HG03064 (cell line): ENCODE measurements around the gene HBZ.
"Not testable (repeated sequence)": the region's sequence is repeated elsewhere in the genome, so short reads cannot be mapped to it uniquely, and the experiment has no call there.

Experiments used
- ATAC-seq: cut with Tn5 transposase; IDR thresholded peaks from one replicate; pipeline ENCODE4 v1.9.1; 2021; ENCODE audit warnings: low read depth; ENCODE audit not compliant: unreplicated experiment

The HBZ gene

DNA sequence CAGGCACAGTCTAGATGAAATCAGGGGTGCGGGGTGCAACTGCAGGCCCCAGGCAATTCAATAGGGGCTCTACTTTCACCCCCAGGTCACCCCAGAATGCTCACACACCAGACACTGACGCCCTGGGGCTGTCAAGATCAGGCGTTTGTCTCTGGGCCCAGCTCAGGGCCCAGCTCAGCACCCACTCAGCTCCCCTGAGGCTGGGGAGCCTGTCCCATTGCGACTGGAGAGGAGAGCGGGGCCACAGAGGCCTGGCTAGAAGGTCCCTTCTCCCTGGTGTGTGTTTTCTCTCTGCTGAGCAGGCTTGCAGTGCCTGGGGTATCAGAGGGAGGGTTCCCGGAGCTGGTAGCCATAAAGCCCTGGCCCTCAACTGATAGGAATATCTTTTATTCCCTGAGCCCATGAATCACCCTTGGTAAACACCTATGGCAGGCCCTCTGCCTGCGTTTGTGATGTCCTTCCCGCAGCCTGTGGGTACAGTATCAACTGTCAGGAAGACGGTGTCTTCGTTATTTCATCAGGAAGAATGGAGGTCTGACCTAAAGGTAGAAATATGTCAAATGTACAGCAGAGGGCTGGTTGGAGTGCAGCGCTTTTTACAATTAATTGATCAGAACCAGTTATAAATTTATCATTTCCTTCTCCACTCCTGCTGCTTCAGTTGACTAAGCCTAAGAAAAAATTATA is 25.7 kb downstream of the HBZ start:
- ATAC-seq = no peak

DNA sequence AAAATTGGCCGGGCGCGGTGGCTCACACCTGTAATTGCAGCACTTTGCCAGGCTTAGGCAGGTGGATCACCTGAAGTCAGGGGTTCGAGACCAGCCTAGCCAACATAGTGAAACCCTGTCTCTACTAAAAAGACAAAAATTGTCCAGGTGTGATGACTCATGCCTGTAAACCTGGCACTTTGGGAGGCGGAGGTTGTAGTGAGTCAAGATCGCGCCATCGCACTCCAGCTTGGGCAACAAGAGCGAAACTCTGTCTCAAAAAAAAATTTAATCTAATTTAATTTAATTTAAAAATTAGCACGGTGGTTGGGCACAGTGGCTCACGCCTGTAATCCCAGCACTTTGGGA is 26.2 kb downstream of the HBZ start:
- no peak for ATAC-seq

DNA sequence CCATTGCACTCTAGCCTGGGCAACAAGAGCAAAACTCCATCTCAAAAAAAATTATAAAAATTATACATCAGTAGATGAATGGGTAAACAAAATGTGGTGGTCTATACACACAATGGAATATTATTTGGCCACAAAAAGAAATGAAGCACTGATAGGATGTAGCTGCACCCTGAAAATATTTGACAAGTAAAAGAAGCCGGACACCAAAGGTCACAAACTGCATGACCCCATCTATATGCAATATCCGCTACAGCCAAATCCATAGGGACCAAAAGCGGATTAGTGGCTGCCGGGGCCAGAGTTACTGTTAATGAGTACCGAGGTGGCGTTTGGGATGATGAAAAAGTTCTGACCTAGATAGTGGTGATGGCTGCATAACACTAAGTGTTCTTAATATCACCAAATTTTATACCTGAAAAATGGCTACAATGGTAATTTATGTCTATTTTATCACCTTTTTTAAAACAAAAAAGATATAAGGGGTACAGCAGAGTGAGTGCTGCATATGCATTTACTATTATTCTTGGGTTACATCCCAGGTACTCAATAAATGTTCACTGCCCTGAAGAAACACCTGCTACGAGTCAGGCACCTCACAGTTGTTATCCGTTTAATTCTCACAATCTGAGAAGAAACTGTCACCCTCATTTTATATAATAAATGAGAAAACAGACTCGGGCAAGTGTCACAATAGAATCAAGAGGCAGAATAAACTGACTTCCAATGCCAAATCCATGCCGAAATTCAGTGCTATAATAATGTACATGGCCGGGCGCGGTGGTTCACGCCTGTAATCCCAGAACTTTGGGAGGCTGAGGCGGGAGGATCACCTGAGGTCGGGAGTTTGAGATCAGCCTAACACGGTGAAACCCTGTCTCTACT is 27.0 kb downstream of the HBZ start:
- no peak for ATAC-seq

DNA sequence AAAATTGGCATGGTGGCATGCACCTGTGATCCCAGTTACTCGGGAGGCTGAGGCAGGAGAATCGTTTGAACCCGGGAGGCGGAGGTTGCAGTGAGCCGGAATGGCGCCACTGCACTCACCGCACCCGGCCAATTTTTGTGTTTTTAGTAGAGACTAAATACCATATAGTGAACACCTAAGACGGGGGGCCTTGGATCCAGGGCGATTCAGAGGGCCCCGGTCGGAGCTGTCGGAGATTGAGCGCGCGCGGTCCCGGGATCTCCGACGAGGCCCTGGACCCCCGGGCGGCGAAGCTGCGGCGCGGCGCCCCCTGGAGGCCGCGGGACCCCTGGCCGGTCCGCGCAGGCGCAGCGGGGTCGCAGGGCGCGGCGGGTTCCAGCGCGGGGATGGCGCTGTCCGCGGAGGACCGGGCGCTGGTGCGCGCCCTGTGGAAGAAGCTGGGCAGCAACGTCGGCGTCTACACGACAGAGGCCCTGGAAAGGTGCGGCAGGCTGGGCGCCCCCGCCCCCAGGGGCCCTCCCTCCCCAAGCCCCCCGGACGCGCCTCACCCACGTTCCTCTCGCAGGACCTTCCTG is 27.7 kb downstream of the HBZ start, which contains the start of gene HBQ1:
TSS of gene HBQ1 (plus strand) at position 359 of the 575 bp plus-strand sequence. CDS start at position 387, 28 bp downstream.
- no peak for ATAC-seq

DNA sequence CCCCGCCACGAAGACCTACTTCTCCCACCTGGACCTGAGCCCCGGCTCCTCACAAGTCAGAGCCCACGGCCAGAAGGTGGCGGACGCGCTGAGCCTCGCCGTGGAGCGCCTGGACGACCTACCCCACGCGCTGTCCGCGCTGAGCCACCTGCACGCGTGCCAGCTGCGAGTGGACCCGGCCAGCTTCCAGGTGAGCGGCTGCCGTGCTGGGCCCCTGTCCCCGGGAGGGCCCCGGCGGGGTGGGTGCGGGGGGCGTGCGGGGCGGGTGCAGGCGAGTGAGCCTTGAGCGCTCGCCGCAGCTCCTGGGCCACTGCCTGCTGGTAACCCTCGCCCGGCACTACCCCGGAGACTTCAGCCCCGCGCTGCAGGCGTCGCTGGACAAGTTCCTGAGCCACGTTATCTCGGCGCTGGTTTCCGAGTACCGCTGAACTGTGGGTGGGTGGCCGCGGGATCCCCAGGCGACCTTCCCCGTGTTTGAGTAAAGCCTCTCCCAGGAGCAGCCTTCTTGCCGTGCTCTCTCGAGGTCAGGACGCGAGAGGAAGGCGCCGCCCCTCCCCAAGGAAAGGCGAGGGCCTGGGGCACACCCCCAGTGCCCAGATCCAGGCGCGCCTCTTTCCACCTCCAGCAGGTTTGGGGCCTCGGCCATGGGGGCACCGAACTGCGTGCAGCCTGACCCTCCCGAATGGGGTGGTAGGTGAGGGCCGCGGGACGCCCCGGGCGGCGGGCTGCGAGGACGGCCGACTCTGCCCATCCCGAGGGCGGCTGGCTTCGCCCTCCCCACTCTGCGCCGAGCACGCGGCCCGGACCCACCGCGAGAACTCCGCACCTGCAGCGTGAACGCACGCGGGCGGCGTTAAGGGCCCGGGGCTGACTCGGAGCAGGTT is 28.5 kb downstream of the HBZ start:
- no peak for ATAC-seq

DNA sequence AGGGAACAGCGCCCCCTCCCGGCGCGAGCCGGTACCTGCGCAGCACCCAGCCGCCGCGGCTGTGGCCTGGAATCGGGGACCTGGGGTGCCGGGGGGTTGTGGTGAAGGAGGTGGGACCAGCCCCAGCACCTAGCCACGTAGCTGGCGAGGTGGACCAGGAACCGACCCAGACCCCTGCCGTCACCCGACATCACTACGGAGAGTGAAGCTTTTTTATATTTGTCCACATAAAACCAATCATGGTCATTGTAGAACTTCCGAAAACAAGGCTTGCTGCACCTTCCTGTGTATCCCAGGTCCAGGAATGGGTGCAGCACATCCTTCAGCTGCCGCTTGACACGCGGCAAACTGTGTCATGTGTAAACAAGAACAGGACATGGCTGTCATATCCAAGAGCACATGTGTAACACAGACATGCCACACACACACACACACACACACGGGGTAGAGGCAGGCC is 29.1 kb downstream of the HBZ start:
- ATAC-seq = no peak

DNA sequence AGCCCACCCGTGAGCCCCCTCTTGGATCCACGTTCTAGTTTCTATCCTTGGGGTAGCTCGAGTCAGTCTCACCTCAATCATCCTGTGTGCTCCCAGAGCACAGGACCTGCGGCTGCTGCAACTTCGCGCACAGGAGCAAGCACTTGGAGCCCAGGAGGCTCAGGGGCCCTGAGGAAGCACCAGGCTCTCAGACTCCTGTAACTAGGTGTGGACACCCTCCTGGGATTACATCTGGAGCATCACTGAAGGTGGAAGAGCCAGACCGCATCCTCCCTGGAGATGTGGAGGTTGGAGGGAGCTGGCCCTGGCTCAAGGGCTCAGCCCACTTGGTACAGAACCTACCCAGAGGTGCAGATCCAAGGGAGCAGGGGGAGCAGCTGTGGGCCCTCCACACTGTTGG is 30.6 kb downstream of the HBZ start:
- no peak for ATAC-seq

DNA sequence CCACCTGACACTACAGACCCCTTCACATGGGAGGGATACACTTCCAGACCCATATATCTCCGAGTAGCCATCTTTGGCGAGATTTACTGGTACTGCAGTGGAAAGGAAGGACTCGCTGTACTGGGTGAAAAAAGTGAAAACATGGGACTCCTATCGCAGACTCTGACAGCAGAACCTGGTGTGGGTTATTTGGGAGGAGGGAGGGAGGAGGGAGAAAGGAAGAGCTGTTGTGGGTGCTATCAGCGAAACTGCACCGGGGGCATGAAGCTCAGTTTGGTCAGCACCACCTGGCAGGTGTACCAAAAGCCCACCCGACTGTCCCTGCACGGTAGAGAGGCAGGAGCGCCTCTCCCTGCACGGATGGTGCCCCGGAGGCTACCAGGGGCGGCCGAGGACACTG is 32.8 kb downstream of the HBZ start:
- no peak for ATAC-seq

DNA sequence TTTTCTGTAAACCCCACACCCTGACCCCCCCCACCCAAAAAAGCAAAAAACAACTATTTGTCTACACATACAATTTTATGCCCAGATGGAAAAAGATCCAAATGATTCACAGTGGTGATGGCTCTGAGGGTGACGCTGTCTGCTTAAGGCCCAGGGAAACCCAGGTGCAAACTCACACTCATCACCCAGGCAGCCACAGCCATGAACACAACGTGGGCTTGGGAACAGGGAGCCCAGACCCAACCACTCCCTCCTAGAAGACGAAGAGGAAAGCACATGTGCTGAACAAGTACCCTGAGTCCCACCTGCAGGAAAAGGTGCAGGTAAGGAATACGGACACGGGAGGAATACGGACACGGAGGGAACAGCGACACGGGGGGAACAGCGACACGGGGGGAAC is 33.2 kb downstream of the HBZ start:
- no peak for ATAC-seq

DNA sequence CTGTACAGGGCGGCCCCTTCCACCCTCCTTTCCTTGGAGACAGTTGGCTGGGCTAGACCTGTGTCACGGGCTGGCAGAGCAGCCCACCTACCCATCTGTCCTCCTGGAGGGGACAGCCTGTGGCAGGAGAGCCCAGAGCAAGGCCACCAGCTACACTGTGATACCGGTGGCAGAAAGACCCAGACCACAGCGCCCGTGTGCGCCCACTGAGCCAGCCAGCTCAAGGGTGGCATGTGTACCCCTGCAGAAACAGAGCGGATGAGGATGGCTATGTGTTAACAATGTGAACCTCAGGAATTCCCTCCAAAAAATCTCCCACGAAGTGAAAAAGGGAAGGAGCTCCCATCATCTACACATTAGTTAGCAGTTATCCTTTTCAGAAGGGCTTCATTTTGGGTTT is 34.9 kb downstream of the HBZ start:
- ATAC-seq = no peak

DNA sequence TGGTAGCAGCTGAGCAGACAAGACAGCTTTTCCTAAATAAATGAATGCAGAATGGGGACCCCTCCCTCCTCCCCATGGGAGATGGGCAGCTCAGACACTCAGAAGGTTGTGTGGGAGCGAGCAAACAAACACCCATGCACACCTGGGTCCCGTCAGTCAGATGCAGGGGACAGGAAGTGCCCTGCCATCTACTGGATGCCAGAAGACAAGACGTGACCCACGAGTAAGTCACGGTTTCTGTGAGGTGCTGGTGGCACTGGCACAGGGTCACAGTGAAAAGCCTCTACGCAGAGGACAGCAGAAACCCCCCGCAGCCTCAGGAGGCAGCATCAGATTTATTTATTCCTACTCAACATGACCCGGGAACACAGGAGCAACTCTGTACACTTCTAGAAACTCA is 36.2 kb downstream of the HBZ start:
- no peak for ATAC-seq

DNA sequence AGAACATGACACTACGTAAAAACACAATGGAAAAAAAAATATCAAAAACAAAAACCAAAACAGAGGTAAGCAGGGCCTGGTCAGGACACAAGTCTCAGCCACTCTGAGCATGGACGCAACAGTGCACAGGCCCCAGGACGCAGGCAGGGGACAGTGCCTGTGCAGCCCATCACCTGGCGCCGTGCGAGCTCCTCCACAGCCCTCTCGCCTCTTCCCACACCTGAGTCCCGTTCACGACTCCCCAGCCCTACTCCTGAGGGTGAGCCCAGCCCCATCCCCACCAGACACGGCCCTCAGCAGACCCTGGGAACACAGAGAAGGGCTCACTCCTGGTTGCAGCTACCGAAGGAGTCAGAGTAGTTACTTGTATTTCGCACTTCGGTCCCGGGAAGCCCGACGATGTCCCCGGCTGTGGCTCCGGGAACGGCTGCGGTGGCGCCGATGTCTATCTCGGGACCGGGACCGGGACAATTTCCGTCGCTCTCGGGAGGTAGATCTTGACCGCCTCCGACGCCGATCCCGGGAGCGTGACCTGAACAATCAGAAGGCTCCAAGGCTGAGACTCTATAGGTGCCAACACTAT is 37.3 kb downstream of the HBZ start:
- ATAC-seq = no peak

DNA sequence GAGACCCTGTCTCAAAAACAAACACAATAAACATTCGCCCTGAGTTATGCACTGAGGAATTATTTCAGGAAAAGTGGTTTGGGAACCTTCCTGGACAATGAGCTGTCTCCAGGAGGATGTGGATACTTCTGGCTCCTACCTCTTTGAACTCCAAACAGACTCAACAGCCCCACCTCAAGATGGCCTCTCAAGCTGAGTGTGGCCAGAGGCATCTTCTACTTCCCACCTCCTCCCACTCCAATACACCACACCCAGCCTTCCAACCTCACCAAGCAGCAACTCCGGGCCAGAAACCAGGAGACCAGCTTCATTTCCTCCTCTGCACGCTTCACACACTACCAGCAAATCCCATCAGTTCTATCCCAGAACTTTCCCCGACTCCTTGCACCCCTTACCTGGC is 39.4 kb downstream of the HBZ start:
- ATAC-seq = no peak

DNA sequence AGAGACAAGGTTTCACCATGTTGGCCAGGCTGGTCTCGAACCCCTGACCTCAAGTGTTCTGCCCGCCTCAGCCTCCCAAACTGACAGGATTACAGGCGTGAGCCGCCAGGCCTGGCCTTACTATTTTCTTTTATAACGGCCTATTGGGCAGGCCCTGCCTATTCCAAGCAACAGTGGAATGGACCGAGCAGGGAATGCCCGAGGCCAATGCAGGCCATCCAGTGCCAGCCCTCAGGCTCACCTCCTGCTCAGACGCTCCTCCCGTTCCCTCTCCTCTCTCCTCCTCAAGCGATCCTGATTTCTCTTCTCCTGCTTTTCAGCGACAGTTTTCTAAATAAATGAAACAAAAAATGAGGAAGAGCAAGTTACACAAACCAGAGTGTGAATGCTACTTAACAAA is 40.2 kb downstream of the HBZ start:
- ATAC-seq = no peak

DNA sequence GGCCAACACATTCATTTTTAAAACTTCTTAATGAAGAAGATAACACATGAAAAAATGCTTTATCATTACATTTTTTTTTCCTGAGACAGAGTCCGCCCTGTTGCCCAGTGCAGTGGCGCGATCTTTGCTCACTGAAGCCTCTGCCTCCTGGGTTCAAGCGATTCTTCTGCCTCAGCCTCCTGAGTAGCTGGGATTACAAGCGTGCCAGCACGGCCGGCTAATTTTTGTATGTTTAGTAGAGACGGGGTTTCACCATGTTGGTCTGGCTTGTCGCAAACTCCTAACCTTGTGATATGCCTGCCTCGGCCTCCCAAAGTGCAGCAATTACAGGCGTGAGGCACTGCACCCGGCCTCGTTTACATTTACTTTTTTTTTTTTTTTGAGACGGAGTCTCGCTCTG is 41.0 kb downstream of the HBZ start:
- ATAC-seq = no peak

DNA sequence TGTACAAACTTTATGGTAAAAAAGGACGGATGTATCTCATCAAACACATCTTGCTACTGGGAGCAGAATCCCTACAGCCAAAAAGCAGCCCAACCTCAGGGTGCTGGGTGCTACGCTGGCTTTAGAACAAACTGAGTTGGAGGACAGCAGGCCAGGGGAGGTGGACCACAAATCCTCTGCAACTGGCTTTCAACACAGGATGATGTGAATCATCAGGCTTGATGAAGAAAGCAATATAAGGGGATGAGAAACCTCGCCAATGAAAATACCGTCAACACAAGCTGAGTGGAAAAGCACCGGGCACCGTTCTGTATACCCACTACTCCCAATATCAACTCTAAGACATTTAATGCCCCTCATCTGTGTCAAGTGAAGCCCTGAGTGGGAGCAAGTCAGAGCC is 42.1 kb downstream of the HBZ start:
- no peak for ATAC-seq

DNA sequence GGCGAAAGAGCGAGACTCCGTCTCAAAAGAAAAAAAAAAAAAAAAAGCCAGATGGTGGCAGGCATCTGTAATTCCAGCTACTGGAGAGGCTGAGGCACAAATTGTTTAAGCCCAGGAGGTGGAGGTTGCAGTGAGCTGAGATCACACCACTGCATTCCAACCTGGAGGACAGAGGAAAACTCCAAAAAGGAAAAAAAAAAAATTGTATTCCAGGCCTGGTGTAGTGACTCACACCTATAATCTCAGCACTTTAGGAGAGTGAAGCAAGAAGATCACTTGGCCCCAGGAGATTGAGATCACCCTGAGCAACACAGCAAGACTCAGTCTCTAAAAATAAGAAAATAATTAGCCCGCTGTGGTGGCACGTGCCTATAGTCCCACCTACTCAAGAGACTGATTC is 47.9 kb downstream of the HBZ start:
- ATAC-seq = no peak

DNA sequence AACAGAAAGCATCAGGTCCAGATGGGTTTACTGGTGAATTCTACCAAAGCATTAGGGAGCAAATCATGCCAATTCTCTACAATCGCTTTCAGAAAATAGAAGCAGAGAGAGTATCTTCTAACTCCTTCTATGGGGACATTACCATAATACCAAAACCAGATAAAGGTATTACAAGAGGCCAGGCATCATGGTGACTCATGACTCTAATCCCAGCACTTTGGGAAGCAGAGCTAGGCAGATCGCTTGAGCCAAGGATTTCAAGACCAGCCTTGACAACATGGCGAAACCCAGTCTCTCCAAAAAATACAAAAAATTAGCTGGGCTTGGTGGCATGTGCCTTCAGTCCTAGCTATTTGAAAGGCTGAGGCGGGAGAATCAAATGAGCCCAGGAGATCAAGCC is 50.8 kb downstream of the HBZ start:
- ATAC-seq = no peak

DNA sequence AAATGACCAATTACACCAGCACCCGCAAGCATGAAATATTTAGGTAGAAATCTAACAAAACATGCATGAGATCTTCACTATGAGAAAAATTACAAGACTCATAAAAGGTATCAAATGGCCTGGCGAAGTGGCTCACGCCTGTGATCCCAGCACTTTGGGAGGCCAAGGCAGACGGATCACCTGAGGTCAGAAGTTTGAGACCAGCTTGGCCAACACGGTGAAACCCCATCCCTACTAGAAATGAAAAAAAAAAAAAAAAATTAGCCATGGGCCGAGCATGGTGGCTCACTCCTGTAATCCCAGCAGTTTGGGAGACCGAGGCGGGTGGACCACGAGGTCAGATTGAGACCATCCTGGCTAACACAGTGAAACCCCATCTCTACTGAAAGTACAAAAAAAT is 51.6 kb downstream of the HBZ start:
- not testable (repeated sequence) for ATAC-seq
